Measurements from ENCODE around the gene GIPR.
"Not testable (repeated sequence)": the region's sequence is repeated elsewhere in the genome, so short reads cannot be mapped to it uniquely, and the experiment has no call there.

Gene GIPR

GRCh38 chr19:45645631-45646344 lies 22.2 kb upstream of the GIPR start:
- peak; percentile 20 for DNase-seq (ENCODE audit: low spot score)

DNA sequence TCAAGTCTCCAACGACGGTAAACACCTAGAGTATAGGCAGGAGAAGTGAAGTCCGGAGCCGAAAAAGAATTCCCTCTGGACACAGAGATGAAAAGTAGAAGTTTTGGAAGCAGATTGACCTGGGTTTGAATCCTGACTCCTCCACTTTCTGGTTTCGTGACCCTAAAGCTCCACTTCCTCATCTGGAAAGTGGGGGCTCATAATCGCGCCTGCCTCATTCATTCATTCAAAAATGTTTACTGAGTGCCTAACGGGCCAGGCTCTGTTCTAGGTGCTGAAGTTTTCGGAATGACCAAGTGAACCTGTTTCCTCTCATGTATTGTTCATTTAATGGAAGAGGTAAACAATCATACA lies 21.7 kb upstream of the GIPR start:
- no peak for DNase-seq (ENCODE audit: low spot score)

- DNase-seq (ENCODE audit: low spot score) = no peak
Measured at GRCh38 chr19:45650722-45651121, 17.3 kb upstream of the GIPR start.

- DNase-seq (ENCODE audit: low spot score) = no peak
Measured at GRCh38 chr19:45653634-45654033, 14.4 kb upstream of the GIPR start.

DNA sequence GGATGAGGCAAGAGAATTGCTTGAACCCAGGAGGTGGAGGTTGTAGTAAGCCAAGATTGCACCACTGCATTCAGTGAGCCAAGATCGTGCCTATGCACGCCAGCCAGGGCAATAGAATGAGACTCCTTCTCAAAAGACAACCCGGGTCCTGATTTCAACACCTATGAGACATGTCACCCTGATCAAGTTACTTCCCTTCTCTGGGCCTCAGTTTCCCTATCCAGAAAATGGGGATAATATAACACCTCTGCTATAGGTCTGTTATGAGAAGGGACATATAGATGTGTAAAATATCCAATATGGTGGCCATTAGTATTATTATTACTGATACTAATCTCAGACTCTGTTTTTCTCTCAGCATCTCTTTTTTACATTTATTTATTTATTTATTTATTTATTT lies 12.9 kb upstream of the GIPR start:
- no peak for DNase-seq (ENCODE audit: low spot score)

DNA sequence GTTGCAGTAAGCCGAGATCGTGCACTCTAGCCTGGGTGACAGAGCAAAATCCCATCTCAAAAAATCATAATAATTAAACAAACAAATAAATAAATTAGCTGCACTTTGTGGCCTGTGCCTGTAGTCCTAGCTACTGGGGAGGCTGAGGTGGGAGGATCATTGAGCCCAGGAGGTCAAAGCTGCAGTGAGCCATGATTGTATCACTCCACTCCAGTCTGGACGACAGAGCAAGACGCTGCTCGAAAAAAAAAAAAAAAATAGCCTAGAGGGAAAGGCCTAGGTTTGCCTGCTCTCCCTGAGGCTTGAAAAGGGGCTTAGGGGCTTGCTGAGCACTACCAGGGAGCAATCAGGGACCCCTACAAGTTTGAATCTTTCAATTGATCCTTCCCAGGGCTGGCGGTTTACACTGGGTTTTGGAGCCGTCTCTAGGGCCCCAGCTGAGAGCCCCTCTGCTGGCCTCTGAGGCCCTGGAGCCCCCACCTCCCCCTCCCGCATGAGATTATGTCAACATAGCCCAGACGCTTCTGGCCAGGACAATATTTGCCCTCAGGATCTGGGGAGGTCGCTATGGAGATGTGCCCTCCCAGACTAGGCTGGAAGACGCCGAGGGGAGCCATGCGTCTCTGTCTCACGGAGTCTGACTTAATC lies 10.4 kb upstream of the GIPR start:
- DNase-seq (ENCODE audit: low spot score) = no peak

DNA sequence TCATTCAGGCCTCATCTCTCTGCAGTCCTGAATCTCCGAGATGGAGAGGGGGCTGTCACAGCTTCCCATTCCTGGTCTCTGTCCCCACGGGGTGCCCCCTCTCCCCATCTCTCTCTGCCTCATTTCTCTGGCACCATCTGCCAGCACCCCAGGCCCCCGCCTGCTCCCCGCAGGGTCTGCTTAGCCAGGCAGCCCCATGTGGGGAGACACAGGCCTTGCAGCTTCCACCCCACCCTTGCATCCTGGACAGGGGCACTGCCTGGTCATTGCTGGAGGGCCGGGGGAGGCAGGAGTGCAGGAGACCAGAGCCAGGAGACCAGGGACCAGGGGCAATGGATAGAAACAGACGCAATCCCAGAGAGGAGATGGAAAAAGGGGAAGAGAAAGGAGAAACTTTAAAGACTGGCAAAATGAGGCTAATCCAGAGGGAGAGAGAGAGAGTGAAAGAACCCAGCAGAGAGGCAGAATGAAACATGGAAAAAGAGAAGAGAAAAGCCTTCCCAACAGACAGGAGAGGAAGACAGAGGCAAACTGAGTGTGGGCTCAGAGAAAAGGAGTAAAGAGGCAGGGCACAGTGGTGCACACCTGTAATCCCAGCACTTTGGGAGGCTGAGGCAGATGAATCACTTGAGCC lies 8.8 kb upstream of the GIPR start:
- no peak for DNase-seq (ENCODE audit: low spot score)

DNA sequence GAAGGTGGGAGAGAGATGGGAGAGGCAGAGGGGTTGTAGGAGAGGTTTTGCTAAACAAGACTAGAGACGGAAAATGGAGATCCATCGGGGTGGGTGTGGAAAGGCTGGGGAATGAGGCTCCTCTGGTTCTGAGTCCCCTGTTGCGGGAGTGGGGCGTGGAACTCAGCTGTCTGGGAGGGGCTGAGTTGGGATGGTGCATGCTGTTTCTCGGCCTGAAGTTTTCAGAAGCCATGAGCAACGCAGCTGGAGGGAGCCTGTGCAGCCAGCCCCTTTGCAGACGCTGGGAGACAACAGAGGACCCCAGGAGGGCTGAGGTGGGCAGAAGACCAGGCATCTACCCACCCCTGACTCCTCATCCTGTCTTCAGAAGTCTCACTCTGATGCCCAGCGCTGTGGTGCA lies 7.4 kb upstream of the GIPR start:
- DNase-seq (ENCODE audit: low spot score) = no peak

GRCh38 chr19:45663800-45664199 lies 4.2 kb upstream of the GIPR start:
- DNase-seq (ENCODE audit: low spot score) = no peak

- no peak for DNase-seq (ENCODE audit: low spot score)
Measured at GRCh38 chr19:45664575-45664974, 3.4 kb upstream of the GIPR start.

DNA sequence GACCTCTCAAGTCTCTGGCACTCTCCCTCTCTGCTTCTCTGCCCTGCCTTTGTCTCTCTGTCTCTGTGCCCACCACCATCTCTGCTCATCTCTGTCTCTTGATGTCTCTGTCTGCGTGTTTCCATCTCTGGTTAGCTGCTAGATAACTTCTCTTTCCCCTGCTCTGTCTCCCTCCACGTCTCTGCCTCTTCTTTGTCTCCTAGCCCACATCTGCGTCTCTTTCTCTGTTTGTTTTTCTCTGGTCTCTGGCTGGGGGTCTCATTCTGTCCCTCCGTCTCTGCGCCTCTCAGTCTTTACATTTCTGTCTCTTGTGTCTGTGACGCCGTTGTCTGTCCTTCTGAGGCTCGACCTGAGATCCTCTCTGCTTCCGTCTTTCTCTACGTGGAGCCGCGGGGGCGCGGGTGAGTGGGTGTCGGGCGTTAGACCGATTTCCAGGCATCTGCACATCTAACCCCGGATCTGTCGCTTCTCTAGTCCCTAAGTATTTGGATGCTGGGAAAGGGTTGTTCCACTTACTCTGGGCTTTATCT lies 386 bp downstream of the GIPR start:
- DNase-seq (ENCODE audit: low spot score) = no peak

- peak; percentile 83 for DNase-seq (ENCODE audit: low spot score)
Measured at GRCh38 chr19:45670670-45671453, 2.8 kb downstream of the GIPR start.

DNA sequence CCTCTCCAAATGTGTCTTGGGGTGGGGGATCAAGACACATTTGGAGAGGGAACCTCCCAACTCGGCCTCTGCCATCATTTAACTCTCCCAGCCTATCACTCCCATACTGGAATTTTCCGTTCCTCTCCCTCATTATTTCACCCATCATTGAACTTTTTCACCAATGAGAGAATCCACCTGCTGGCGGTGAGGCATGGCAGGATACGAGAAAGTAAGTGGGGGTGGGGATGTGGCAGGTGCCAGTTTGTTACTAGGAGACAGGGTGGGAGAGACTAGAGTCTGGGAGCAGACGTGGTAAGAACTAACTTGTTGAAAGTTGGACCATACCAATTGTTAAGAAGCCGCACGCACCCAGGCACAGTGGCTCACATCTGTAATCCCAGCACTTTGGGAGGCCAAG lies 6.9 kb downstream of the GIPR start:
- no peak for DNase-seq (ENCODE audit: low spot score)

DNA sequence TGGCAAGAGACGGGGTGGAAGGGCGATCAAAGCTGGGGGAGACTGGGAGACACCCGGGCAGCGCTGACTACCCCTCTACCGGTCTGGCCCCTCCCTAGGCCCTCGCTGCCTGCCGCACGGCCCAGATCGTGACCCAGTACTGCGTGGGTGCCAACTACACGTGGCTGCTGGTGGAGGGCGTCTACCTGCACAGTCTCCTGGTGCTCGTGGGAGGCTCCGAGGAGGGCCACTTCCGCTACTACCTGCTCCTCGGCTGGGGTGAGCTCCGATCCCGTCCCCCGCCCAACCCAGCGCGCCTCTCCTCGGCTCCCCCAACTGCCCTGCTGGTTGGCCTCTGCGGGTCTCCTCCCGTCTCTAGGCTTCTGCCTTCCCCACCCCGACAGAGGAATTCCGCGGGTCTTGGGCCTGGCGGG lies 8.8 kb downstream of the GIPR start:
- no peak for DNase-seq (ENCODE audit: low spot score)

GRCh38 chr19:45677351-45678230 lies 9.6 kb downstream of the GIPR start:
- peak; percentile 69 for DNase-seq (ENCODE audit: low spot score)

DNA sequence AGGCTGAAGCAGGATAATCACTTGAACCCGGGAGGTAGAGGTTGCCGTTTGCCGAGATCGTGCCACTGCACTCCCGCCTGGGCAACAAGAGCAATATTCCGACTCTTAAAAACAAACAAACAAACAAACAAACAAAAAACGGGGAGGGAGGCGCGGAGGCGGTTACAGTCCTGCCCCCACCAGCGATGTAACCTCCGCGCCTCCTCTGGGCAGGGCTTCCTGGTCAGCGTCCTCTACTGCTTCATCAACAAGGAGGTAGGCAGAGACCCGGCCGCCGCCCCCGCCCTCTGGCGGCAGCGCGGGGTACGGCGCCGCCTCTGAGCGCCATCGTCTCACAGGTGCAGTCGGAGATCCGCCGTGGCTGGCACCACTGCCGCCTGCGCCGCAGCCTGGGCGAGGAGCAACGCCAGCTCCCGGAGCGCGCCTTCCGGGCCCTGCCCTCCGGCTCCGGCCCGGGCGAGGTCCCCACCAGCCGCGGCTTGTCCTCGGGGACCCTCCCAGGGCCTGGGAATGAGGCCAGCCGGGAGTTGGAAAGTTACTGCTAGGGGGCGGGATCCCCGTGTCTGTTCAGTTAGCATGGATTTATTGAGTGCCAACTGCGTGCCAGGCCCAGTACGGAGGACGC lies 13.5 kb downstream of the GIPR start:
- DNase-seq (ENCODE audit: low spot score) = peak; percentile 79

DNA sequence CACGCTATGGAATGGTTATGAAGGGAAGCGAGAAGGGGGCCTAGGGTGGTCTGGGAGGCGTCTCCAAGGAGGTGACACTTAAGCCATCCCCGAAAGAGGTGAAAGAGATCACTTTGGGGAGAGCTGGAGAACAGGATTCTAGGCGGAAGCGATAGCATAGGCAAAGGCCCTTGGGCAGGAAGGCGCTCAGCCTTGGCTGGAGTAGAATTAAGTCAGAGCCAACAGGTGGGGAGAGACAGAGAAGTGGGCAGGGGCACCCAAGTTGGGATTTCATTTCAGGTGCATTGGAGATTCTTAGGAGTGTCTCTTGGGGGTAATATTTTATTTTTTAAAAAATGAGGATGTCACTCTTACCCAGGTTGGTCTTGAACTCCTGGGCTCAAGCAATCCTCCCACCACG lies 14.1 kb downstream of the GIPR start:
- no peak for DNase-seq (ENCODE audit: low spot score)

GRCh38 chr19:45682908-45683307 lies 14.9 kb downstream of the GIPR start:
- DNase-seq (ENCODE audit: low spot score) = no peak

- not testable (repeated sequence) for DNase-seq (ENCODE audit: low spot score)
Measured at GRCh38 chr19:45685045-45685444, 17.0 kb downstream of the GIPR start.

- no peak for DNase-seq (ENCODE audit: low spot score)
Measured at GRCh38 chr19:45687599-45687998, 19.6 kb downstream of the GIPR start.
